H1 (cell line): ENCODE results near the gene SBNO2. TPM values are rescaled to one million over a fixed set of nuclear protein-coding genes. Genes with fewer than 3 reads are reported as not detected.

Experiments used
- CTCF ChIA-PET: fragments of 300-600 bp; sonication (Branson Sonifier 250); formaldehyde crosslinking; loops from one replicate; lab custom pipeline; 2021; ENCODE audit not compliant: partially characterized antibody; lab: Charles Lee
- POLR2A ChIA-PET: fragments of 300-600 bp; sonication (Branson Sonifier 250); formaldehyde crosslinking; loops from one replicate; lab custom pipeline; 2021; ENCODE audit warnings: inconsistent platforms; ENCODE audit not compliant: partially characterized antibody; lab: Charles Lee
- DNase-seq, 2 experiments: peaks; one replicate each; pipeline versions ENCODE4 v3.0.0 to v3.0.0-alpha.2; 2010 to 2022; ENCODE audit warnings: low spot score in 2 of 2, low read depth in 1 of 2, mixed read lengths in 1 of 2
- FAIRE-seq: peaks from 2 replicates; lab custom pipeline; 2011; peaks lifted over from hg19 to GRCh38; lab: Jason Lieb, UNC
- H2AFZ ChIP-seq: 2 replicates; pipeline ENCODE4 v1.8.1; 2012; ENCODE audit warnings: low read length, inconsistent platforms
- H2AK5ac ChIP-seq: 2 replicates; pipeline ENCODE4 v1.6.1; 2013; ENCODE audit warnings: low read depth, low read length
- H2BK120ac ChIP-seq: replicated peaks from 2 replicates; pipeline ENCODE3; 2013; ENCODE audit warnings: low read depth, low read length, inconsistent platforms
- H2BK12ac ChIP-seq: 2 replicates; pipeline ENCODE4 v1.6.1; 2013; ENCODE audit warnings: low read depth, low read length
- H2BK15ac ChIP-seq: 2 replicates; pipeline ENCODE4 v1.6.1; 2013; ENCODE audit warnings: low read length
- H2BK20ac ChIP-seq: 2 replicates; pipeline ENCODE4 v1.6.1; 2013; ENCODE audit warnings: low read length
- H2BK5ac ChIP-seq: 2 replicates; pipeline ENCODE4 v1.6.1; 2013; ENCODE audit warnings: low read depth, low read length
- H3K14ac ChIP-seq: 2 replicates; pipeline ENCODE4 v1.6.1; 2013; ENCODE audit warnings: inconsistent platforms; ENCODE audit not compliant: insufficient read length
- H3K18ac ChIP-seq: 2 replicates; pipeline ENCODE4 v1.6.1; 2013; ENCODE audit warnings: low read length; ENCODE audit errors: extremely low read depth
- H3K23ac ChIP-seq: 2 replicates; pipeline ENCODE4 v1.6.1; 2013; ENCODE audit warnings: inconsistent platforms; ENCODE audit not compliant: insufficient read length
- H3K23me2 ChIP-seq: 2 replicates; pipeline ENCODE4 v1.6.1; 2013; ENCODE audit warnings: low read depth, low read length
- H3K27ac ChIP-seq: 2 replicates; pipeline ENCODE4 v1.6.1; 2011; ENCODE audit warnings: low read depth, low read length, inconsistent platforms
- H3K27me3 ChIP-seq, 4 experiments: replicated peaks in 1 of 4; 1 replicate in 1 of 4; 2 replicates in 3 of 4; pipeline versions ENCODE4 v1.6.1 to v1.8.1; 2011 to 2013; ENCODE audit warnings: low read length in 3 of 4, mild to moderate bottlenecking in 3 of 4, inconsistent platforms in 2 of 4, mixed read lengths in 2 of 4, moderate library complexity in 1 of 4; ENCODE audit not compliant: control insufficient read depth in 3 of 4, insufficient read depth in 3 of 4; ENCODE audit errors: extremely low read depth in 1 of 4
- H3K36me3 ChIP-seq, 4 experiments: 2 replicates each; pipeline versions ENCODE4 v1.6.1 to v1.8.1; 2011 to 2013; ENCODE audit warnings: mild to moderate bottlenecking in 4 of 4, low read length in 3 of 4, moderate library complexity in 2 of 4, control low read depth in 1 of 4, inconsistent platforms in 1 of 4; ENCODE audit not compliant: insufficient read depth in 4 of 4, control insufficient read depth in 2 of 4
- H3K4ac ChIP-seq: replicated peaks from 2 replicates; pipeline ENCODE3; 2013; ENCODE audit warnings: low read length, low read depth, mixed read lengths, inconsistent platforms; ENCODE audit not compliant: insufficient read length
- H3K4me1 ChIP-seq, 4 experiments: replicated peaks in 1 of 4; 1 replicate in 1 of 4; 2 replicates in 3 of 4; pipeline versions ENCODE4 v1.6.1 to v1.8.1; 2011 to 2013; ENCODE audit warnings: low read length in 3 of 4, inconsistent platforms in 2 of 4, mixed read lengths in 1 of 4; ENCODE audit not compliant: insufficient read depth in 4 of 4, control insufficient read depth in 3 of 4
- H3K4me2 ChIP-seq, 2 experiments: 2 replicates each; pipeline versions ENCODE4 v1.6.1 to v1.8.1; 2011 to 2013; ENCODE audit warnings: low read depth in 2 of 2, low read length in 2 of 2, control low read depth in 1 of 2, inconsistent platforms in 1 of 2, mild to moderate bottlenecking in 1 of 2; ENCODE audit not compliant: insufficient read depth in 1 of 2
- H3K4me3 ChIP-seq, 4 experiments: fragments of 200-600, 300-600 bp in 1 of 4; sonication (generic), shearing (Covaris generic), sonication (Bioruptor Twin) in 1 of 4; 2 replicates each; pipeline versions ENCODE4 v1.5.1 to v1.8.1; 2011 to 2016; ENCODE audit warnings: low read length in 4 of 4, low read depth in 3 of 4, control low read depth in 2 of 4, inconsistent platforms in 2 of 4, mild to moderate bottlenecking in 2 of 4, mixed read lengths in 1 of 4, moderate library complexity in 1 of 4; ENCODE audit not compliant: insufficient read depth in 2 of 4; ENCODE audit errors: extremely low read depth in 1 of 4
- H3K56ac ChIP-seq: replicated peaks from 2 replicates; pipeline ENCODE3; 2013; ENCODE audit warnings: low read depth, mild to moderate bottlenecking, mixed read lengths, low read length, inconsistent platforms; ENCODE audit not compliant: insufficient read length
- H3K79me1 ChIP-seq: 2 replicates; pipeline ENCODE4 v1.6.1; 2013; ENCODE audit warnings: low read depth, low read length, control low read depth
- H3K79me2 ChIP-seq, 2 experiments: 2 replicates each; pipeline versions ENCODE4 v1.6.1 to v1.8.1; 2012 to 2013; ENCODE audit warnings: low read length in 2 of 2, mild to moderate bottlenecking in 2 of 2, inconsistent platforms in 1 of 2; ENCODE audit not compliant: insufficient read depth in 2 of 2, control insufficient read depth in 1 of 2
- H3K9ac ChIP-seq, 4 experiments: replicated peaks in 1 of 4; 1 replicate in 1 of 4; 2 replicates in 3 of 4; pipeline versions ENCODE4 v1.6.1 to v1.8.1; 2011 to 2013; ENCODE audit warnings: low read depth in 3 of 4, low read length in 3 of 4, control low read depth in 2 of 4, mild to moderate bottlenecking in 2 of 4, moderate library complexity in 2 of 4, inconsistent platforms in 1 of 4; ENCODE audit errors: extremely low read depth in 1 of 4
- H3K9me3 ChIP-seq, 2 experiments: 2 replicates each; pipeline versions ENCODE4 v1.6.1 to v1.8.1; 2012 to 2013; ENCODE audit warnings: mild to moderate bottlenecking in 2 of 2, moderate library complexity in 2 of 2, control low read depth in 1 of 2, inconsistent platforms in 1 of 2, low read depth in 1 of 2, low read length in 1 of 2, mixed read lengths in 1 of 2; ENCODE audit not compliant: insufficient read depth in 2 of 2
- H4K20me1 ChIP-seq, 2 experiments: replicated peaks in 1 of 2; 2 replicates each; pipeline versions ENCODE3 to v1.8.1; 2011 to 2013; ENCODE audit warnings: inconsistent platforms in 2 of 2, low read length in 2 of 2, mild to moderate bottlenecking in 1 of 2; ENCODE audit not compliant: insufficient read depth in 2 of 2, control insufficient read depth in 1 of 2
- H4K5ac ChIP-seq: 2 replicates; pipeline ENCODE4 v1.6.1; 2013; ENCODE audit warnings: low read length, low read depth, mixed read lengths, inconsistent platforms; ENCODE audit not compliant: insufficient read length
- H4K8ac ChIP-seq: 2 replicates; pipeline ENCODE4 v1.8.0; 2013; ENCODE audit warnings: mild to moderate bottlenecking, moderate library complexity, low read length, inconsistent platforms; ENCODE audit not compliant: insufficient read depth; ENCODE audit errors: extremely low read depth
- H4K91ac ChIP-seq: replicated peaks from 2 replicates; pipeline ENCODE3; 2013; ENCODE audit warnings: low read length, mixed read lengths, inconsistent platforms; ENCODE audit not compliant: insufficient read length
- ASH2L ChIP-seq: fragments of 200-600, 300-600 bp; sonication (generic); IDR thresholded peaks from one replicate; pipeline ENCODE4 v1.7.1; 2017; ENCODE audit warnings: low read length
- ATF2 ChIP-seq: IDR thresholded peaks from 2 replicates; pipeline ENCODE4 v1.6.1; 2012; ENCODE audit warnings: low read length, inconsistent platforms
- BRCA1 ChIP-seq: IDR thresholded peaks from 2 replicates; pipeline ENCODE4 v1.6.1; 2012; ENCODE audit warnings: low read depth, low read length, improper control_type of control experiment
- CBX8 ChIP-seq: fragments of 300-800, 300-1000 bp; sonication (generic); IDR thresholded peaks from 2 replicates; pipeline ENCODE4 v1.7.1; 2016; ENCODE audit warnings: low read depth, low read length, borderline replicate concordance
- CEBPB ChIP-seq: IDR thresholded peaks from 2 replicates; pipeline ENCODE4 v1.6.1; 2012; ENCODE audit warnings: low read depth, low read length
- CHD2 ChIP-seq: IDR thresholded peaks from 2 replicates; pipeline ENCODE4 v1.6.1; 2012; ENCODE audit warnings: low read length, improper control_type of control experiment
- FOSL1 ChIP-seq: IDR thresholded peaks from 2 replicates; pipeline ENCODE4 v1.6.1; 2011; ENCODE audit warnings: mild to moderate bottlenecking, low read depth, low read length, moderate library complexity; ENCODE audit not compliant: insufficient read depth
- POU5F1 ChIP-seq: IDR thresholded peaks from 2 replicates; pipeline ENCODE4 v1.6.1; 2011; ENCODE audit warnings: low read depth, mild to moderate bottlenecking, low read length, moderate library complexity
- RFX5 ChIP-seq: IDR thresholded peaks from 2 replicates; pipeline ENCODE4 v1.6.1; 2011; ENCODE audit warnings: low read depth, low read length, improper control_type of control experiment, borderline replicate concordance
- SIN3A ChIP-seq, 2 experiments: IDR thresholded peaks in 1 of 2; conservative IDR thresholded peaks in 1 of 2; 2 replicates each; pipeline ENCODE4 v1.6.1; 2011 to 2012; ENCODE audit warnings: low read length in 2 of 2, improper control_type of control experiment in 1 of 2, low read depth in 1 of 2, mild to moderate bottlenecking in 1 of 2
- WGBS, 2 experiments: shearing (Covaris generic) in 1 of 2; methylation state at CpG; one replicate each; pipeline versions ENCODE4 v1.1.6 to v1.1.7; 2013 to 2015; ENCODE audit warnings: low lambda C conversion rate in 2 of 2, mixed read lengths in 2 of 2, inconsistent platforms in 1 of 2, low coverage in 1 of 2, missing lambda C conversion rate in 1 of 2; ENCODE audit not compliant: insufficient replicate concordance in 2 of 2, insufficient coverage in 1 of 2, insufficient read length in 1 of 2; ENCODE audit errors: extremely low coverage in 1 of 2, missing lambda C conversion rate in 1 of 2; 5-methylcytosine and 5-hydroxymethylcytosine counted together
- polyA plus RNA-seq, 7 experiments: library from polyadenylated mRNA; depleted of rRNA in 3 of 7; stranded (reverse) in 5 of 7; unstranded in 2 of 7; fragments of >200 nt in 5 of 7; fragments of 200-250 nt in 2 of 7; gene quantifications; 1 replicate in 5 of 7; 2 replicates in 1 of 7; 4 replicates in 1 of 7; pipeline versions ENCODE4 v1.2.1 to v1.2.3, GENCODE V29; 2011 to 2013; ENCODE audit warnings: missing spikeins in 2 of 7, mixed read lengths in 2 of 7
- total RNA-seq: library from RNA; stranded (reverse); fragmentation: NEBNext Ultra II Directional; extraction: Animal tissue kit (Norgen Biotek cat#: 25700); gene quantifications from 2 replicates; pipeline ENCODE4 v1.2.1, GENCODE V29; 2021

The SBNO2 gene
- total and polyA plus RNA-seq, 2 of the 8 experiments (the other 6 are each of a cell fraction or from before 2014, with no cell fraction given): 12.2 to 31.4 TPM

GRCh38 chr19:1116726-1117581 is 57.1 kb downstream of the SBNO2 start:
- no peaks in the 10 kb centered on the region for H3K27me3 ChIP-seq
- H3K4me2 ChIP-seq: no peak overlapping the region
- H2BK5ac ChIP-seq: no peak overlapping the region; the same call in 1 of the 2 replicates
- no peak overlapping the region for H3K56ac ChIP-seq
- FAIRE-seq (no peak), DNase-seq (no peak)
- no peak overlapping the region for H4K91ac ChIP-seq
- H3K14ac ChIP-seq: no peak overlapping the region
- H2BK120ac ChIP-seq: no peak overlapping the region
- no peak overlapping the region for H2AFZ ChIP-seq
- 94% methylated on average over 52 of the region's 52 CpGs; no CpG with 5 or more reads in 1 of the 2 experiments for WGBS, 2 experiments
- no peak overlapping the region for H2AK5ac ChIP-seq
- H4K20me1 ChIP-seq: peaks cover 2% of the 10 kb centered on the region in 2 experiments
- H2BK20ac ChIP-seq: no peak overlapping the region
- H3K23ac ChIP-seq: no peak overlapping the region
- H3K9ac ChIP-seq: no peak overlapping the region; a peak in 1 of 7 replicates
- peaks cover 0 to 50% (median 9%) of the 10 kb centered on the region in 4 experiments; a peak in 4 of 8 replicates for H3K36me3 ChIP-seq
- H3K79me1 ChIP-seq: no peaks in the 10 kb centered on the region
- H4K5ac ChIP-seq: no peak overlapping the region
- H3K79me2 ChIP-seq: no peaks in the 10 kb centered on the region
- H3K4ac ChIP-seq: no peak overlapping the region
- POLR2A ChIA-PET: interaction anchor here (0.8 to 1.4 kb wide), 6 partner anchors 9 to 158 kb away, joined by 3 to 4 read pairs (median 3); partner anchors contain the start of genes FAM174C and GPX4
- H3K4me3 ChIP-seq: no peak overlapping the region
- CTCF ChIA-PET: interaction anchor here (0.6 to 1.4 kb wide), 8 partner anchors 10 to 128 kb away, joined by 3 to 5 read pairs (median 4); no protein-coding TSS in a partner anchor
- H2BK12ac ChIP-seq: no peak overlapping the region
- H3K4me1 ChIP-seq: peaks cover 0 to 2% (median under 1%) of the 10 kb centered on the region in 4 experiments; a peak in 5 of 7 replicates
- H3K23me2 ChIP-seq: no peaks in the 10 kb centered on the region
- H4K8ac ChIP-seq: peak overlapping the region; percentile 68; the same call in 1 of the 2 replicates
- no peak overlapping the region for H3K18ac ChIP-seq
- no peak overlapping the region for H2BK15ac ChIP-seq
- H3K9me3 ChIP-seq: no peaks in the 10 kb centered on the region
- H3K27ac ChIP-seq: peak overlapping the region; percentile 35; the same call in 1 of the 2 replicates
- TF ChIP-seq CBX8 (no peak), ASH2L (no peak), RFX5 (no peak), ATF2 (no peak), BRCA1 (no peak), SIN3A (conservative IDR thresholded peaks at IDR 0.05 in 1 of 2, IDR thresholded peaks at IDR 0.05 in 1 of 2; ENCODE audit: low read depth in 1 of 2, low read length in 2 of 2) (no peak), FOSL1 (no peak), CEBPB (no peak), POU5F1 (no peak), CHD2 (no peak)
